GM18520 (cell line): ENCODE results near the gene METTL8.

Source experiments
- ATAC-seq: cut with Tn5 transposase; IDR thresholded peaks from one replicate; pipeline ENCODE4 v1.9.1; 2021; ENCODE audit not compliant: unreplicated experiment

Gene METTL8

GRCh38 chr2:171347591-171348032 is 86.2 kb downstream of the METTL8 start:
- no peak for ATAC-seq

- no peak for ATAC-seq
These were observed 86.8 kb downstream of the METTL8 start for GRCh38 chr2:171346723-171347557.

GRCh38 chr2:171345971-171346722 is 87.6 kb downstream of the METTL8 start:
- no peak for ATAC-seq

- no peak for ATAC-seq
These were observed 89.6 kb downstream of the METTL8 start for GRCh38 chr2:171344182-171344581.

- ATAC-seq: no peak
These were observed 91.8 kb downstream of the METTL8 start for GRCh38 chr2:171342067-171342413.

GRCh38 chr2:171341394-171342066 is 92.3 kb downstream of the METTL8 start:
- ATAC-seq: no peak

- no peak for ATAC-seq
These were observed 98.8 kb downstream of the METTL8 start for GRCh38 chr2:171334946-171335345.

GRCh38 chr2:171334171-171334570 is 99.6 kb downstream of the METTL8 start:
- ATAC-seq: no peak

- ATAC-seq: no peak
These were observed 103.4 kb downstream of the METTL8 start for GRCh38 chr2:171330155-171330956.

- ATAC-seq: no peak
These were observed 106.7 kb downstream of the METTL8 start for GRCh38 chr2:171327043-171327496.

GRCh38 chr2:171325886-171326585 is 107.8 kb downstream of the METTL8 start:
- ATAC-seq: peak; percentile 39

GRCh38 chr2:171323971-171324528 is 109.7 kb downstream of the METTL8 start:
- no peak for ATAC-seq

- ATAC-seq: no peak
These were observed 110.9 kb downstream of the METTL8 start for GRCh38 chr2:171322928-171323327.

- ATAC-seq: no peak
These were observed 113.1 kb downstream of the METTL8 start for GRCh38 chr2:171320731-171321130.

- peak; percentile 22 for ATAC-seq
These were observed 113.6 kb downstream of the METTL8 start for GRCh38 chr2:171320208-171320621.

- ATAC-seq: peak; percentile 35
These were observed 114.5 kb downstream of the METTL8 start for GRCh38 chr2:171319164-171319810.

GRCh38 chr2:171318463-171318934 is 115.3 kb downstream of the METTL8 start:
- ATAC-seq: no peak

- peak; percentile 19 for ATAC-seq
These were observed 116.2 kb downstream of the METTL8 start for GRCh38 chr2:171317492-171318125.
